WTC11 (cell line): ENCODE data around the gene ANKRD26.

Experiments
- CTCF ChIP-seq: fragments of 200-600 bp; IDR thresholded peaks from 2 replicates; pipeline ENCODE4 v1.8.0; 2022; ENCODE audit warnings: antibody characterized with exemption
- ELF4 ChIP-seq: sonication (generic); formaldehyde crosslinking; IDR thresholded peaks from 2 replicates; pipeline ENCODE4 v1.8.1; 2022; ENCODE audit warnings: low read depth, mild to moderate bottlenecking, moderate library complexity, missing genetic modification reagents
- FOXJ3 ChIP-seq: sonication (generic); formaldehyde crosslinking; IDR thresholded peaks from 2 replicates; pipeline ENCODE4 v1.9.0; 2021; ENCODE audit warnings: missing genetic modification reagents, mild to moderate bottlenecking, borderline replicate concordance
- GABPB1 ChIP-seq: sonication (generic); formaldehyde crosslinking; IDR thresholded peaks from 2 replicates; pipeline ENCODE4 v1.8.1; 2023; ENCODE audit warnings: mild to moderate bottlenecking, missing genetic modification reagents
- JUN ChIP-seq: sonication (generic); formaldehyde crosslinking; IDR thresholded peaks from 2 replicates; pipeline ENCODE4 v1.8.0; 2023; ENCODE audit warnings: mild to moderate bottlenecking, missing genetic modification reagents
- RELA ChIP-seq: sonication (generic); formaldehyde crosslinking; IDR thresholded peaks from 2 replicates; pipeline ENCODE4 v1.8.1; 2022; ENCODE audit warnings: missing genetic modification reagents, mild to moderate bottlenecking, borderline replicate concordance
- USF2 ChIP-seq: sonication (generic); formaldehyde crosslinking; IDR thresholded peaks from 2 replicates; pipeline ENCODE4 v1.8.1; 2023; ENCODE audit warnings: mild to moderate bottlenecking, missing genetic modification reagents, moderate library complexity
- ZNF263 ChIP-seq: sonication (generic); formaldehyde crosslinking; IDR thresholded peaks from 2 replicates; pipeline ENCODE4 v1.8.1; 2022; ENCODE audit warnings: low read depth, mild to moderate bottlenecking, moderate library complexity, missing genetic modification reagents
- TF ChIP-seq, protein P1 (sequence below): sonication (generic); formaldehyde crosslinking; IDR thresholded peaks from 2 replicates; pipeline ENCODE4 v1.8.1; 2022; ENCODE audit warnings: missing genetic modification reagents, borderline replicate concordance

DNA sequence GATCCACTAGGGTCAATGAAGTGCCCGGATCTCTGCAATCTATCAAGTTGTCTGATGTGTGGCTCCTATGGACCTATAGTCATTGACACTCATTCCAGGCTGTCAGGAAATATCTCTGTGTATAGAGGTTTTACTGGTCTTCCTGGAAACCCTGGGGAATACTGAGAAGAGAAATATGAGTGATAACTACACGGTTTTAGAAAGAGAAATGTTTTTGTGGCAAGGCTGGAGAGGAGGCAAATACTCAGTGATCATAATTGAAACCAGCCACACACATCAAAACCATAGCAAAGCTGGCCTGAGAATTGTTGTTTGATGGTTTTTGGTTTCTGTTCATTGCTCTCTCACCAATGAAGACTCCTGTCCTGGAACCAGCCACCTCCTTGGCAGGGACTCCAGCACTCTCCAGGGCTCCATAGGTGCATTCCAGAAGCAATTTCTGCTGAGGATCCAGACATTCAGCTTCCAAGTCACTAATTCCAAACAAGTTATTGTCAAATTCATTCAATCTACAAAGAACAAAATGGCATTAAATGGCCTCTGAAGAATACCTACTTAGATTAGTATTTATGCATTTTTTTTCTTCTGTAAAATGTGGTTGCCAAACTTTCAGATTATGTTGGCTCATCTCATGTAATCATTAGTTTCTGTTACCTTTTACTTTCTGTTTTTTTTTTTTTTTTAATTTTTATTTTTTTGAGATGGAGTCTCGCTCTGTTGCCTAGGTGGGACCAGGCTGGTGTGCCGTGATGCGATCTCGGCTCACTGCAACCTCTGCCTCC is 131.0 kb downstream of the ANKRD26 start:
- TF ChIP-seq JUN (no peak), CTCF (no peak), GABPB1 (CRISPR knock-in tag) (no peak), ELF4 (no peak), USF2 (CRISPR knock-in tag) (no peak), ZNF263 (no peak), RELA (CRISPR knock-in tag) (no peak), FOXJ3 (CRISPR knock-in tag) (no peak)
- TF ChIP-seq, protein P1, sequence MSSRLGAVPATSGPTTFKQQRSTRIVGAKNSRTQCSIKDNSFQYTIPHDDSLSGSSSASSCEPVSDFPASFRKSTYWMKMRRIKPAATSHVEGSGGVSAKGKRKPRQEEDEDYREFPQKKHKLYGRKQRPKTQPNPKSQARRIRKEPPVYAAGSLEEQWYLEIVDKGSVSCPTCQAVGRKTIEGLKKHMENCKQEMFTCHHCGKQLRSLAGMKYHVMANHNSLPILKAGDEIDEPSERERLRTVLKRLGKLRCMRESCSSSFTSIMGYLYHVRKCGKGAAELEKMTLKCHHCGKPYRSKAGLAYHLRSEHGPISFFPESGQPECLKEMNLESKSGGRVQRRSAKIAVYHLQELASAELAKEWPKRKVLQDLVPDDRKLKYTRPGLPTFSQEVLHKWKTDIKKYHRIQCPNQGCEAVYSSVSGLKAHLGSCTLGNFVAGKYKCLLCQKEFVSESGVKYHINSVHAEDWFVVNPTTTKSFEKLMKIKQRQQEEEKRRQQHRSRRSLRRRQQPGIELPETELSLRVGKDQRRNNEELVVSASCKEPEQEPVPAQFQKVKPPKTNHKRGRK (CRISPR knock-in tag) = no peak
